Esophagus squamous epithelium (tissue), 5 donors: ENCODE data around the gene MAN2C1. TPM values are rescaled to one million over a fixed set of nuclear protein-coding genes. Genes with fewer than 3 reads are reported as not detected.
A peak's percentile ranks its signal among the peaks of the same experiment; 100 is the strongest.

Experiments used
- DNase-seq: peaks from one replicate; lab custom pipeline; 2025; lab: John Stamatoyannopoulos, UW
- H3K27ac ChIP-seq, 4 donors: fragments of 200-600 bp; sonication (generic); one replicate each; pipeline ENCODE4 v1.5.1; 2016 to 2019; ENCODE audit warnings: mild to moderate bottlenecking in 1 of 4
- H3K27me3 ChIP-seq, 4 donors: fragments of 200-600 bp; sonication (generic); 1 replicate in 3 of 4; 2 replicates in 1 of 4; pipeline versions ENCODE4 v1.5.1 to v1.6.0; 2017 to 2021; ENCODE audit warnings: antibody characterized with exemption in 1 of 4
- H3K36me3 ChIP-seq, 3 donors: fragments of 200-600 bp; sonication (generic); one replicate each; pipeline ENCODE4 v1.5.1; 2016 to 2019
- H3K4me1 ChIP-seq, 3 donors: fragments of 200-600 bp; sonication (generic); one replicate each; pipeline ENCODE4 v1.5.1; 2017 to 2019
- H3K4me3 ChIP-seq, 4 donors: fragments of 200-600 bp; sonication (generic); 1 replicate in 3 of 4; 2 replicates in 1 of 4; pipeline ENCODE4 v1.5.1; 2016 to 2019; ENCODE audit warnings: mild to moderate bottlenecking in 2 of 4, moderate library complexity in 1 of 4
- H3K9me3 ChIP-seq, 3 donors: fragments of 200-600 bp; sonication (generic); one replicate each; pipeline ENCODE4 v1.5.1; 2016 to 2019
- POLR2A ChIP-seq, 4 donors: fragments of 450-650 bp; IDR thresholded peaks; one replicate each; pipeline ENCODE4 v1.6.1; 2017; ENCODE audit warnings: antibody characterized with exemption in 4 of 4, mild to moderate bottlenecking in 4 of 4, moderate library complexity in 3 of 4
- WGBS, 2 donors: methylation state at CpG; one replicate each; pipeline ENCODE4 v1.1.5; 2018; 5-methylcytosine and 5-hydroxymethylcytosine counted together
- intact Hi-C: fragments of 100-400 bp; cut with DNase I; formaldehyde crosslinking; loops from one replicate; pipeline ENCODE4 v1.15.0; 2022
- total RNA-seq, 4 donors: library from RNA; depleted of rRNA; stranded (reverse); fragments of >200 nt; gene quantifications; one replicate each; pipeline ENCODE4 v1.1.0, GENCODE V29; 2016
- TF ChIP-seq, protein P1 (sequence below), 6 experiments: fragments of 450-650 bp in 4 of 6; fragments of 200-600 bp in 2 of 6; sonication (generic) in 2 of 6; IDR thresholded peaks; one replicate each; pipeline ENCODE4 v1.5.1; 2016 to 2019; ENCODE audit warnings: antibody characterized with exemption in 6 of 6, mild to moderate bottlenecking in 4 of 6, moderate library complexity in 4 of 6
- donor health status: DM: yes; HTN: yes; CAD: no.

The MAN2C1 gene
- total RNA-seq, 4 donors from 2014 or later, result 60.3 to 134 (median 83.8) TPM

DNA sequence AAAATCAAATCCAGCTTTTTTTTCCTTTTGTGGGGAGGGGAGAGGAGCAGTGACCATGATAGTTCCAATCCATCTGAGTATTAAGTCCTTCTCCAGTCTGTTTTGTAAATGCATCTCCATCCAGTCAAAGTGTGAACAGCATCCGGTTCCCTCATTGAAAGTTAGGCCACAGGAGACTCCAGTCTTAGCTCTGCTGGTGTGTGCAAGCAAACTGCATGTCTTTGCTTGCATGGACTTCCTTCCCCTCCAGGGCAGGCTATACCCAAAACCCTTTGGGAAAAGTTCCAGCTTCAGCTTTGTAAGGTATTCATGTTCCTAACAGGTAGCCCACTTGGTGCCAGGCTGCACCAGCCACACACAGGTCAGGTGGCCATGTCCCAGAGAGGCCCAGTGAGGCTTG, 3.1 kb upstream of the MAN2C1 start:
- Histone ChIP-seq H3K4me1 (peaks cover 8 to 56% (median 32%) of the 10 kb centered on the region in 3 donors), H3K9me3 (no peaks in the 10 kb centered on the region)
- WGBS, 2 donors, result 25 to 60% methylated on average over 1 of the region's 1 CpG

DNA sequence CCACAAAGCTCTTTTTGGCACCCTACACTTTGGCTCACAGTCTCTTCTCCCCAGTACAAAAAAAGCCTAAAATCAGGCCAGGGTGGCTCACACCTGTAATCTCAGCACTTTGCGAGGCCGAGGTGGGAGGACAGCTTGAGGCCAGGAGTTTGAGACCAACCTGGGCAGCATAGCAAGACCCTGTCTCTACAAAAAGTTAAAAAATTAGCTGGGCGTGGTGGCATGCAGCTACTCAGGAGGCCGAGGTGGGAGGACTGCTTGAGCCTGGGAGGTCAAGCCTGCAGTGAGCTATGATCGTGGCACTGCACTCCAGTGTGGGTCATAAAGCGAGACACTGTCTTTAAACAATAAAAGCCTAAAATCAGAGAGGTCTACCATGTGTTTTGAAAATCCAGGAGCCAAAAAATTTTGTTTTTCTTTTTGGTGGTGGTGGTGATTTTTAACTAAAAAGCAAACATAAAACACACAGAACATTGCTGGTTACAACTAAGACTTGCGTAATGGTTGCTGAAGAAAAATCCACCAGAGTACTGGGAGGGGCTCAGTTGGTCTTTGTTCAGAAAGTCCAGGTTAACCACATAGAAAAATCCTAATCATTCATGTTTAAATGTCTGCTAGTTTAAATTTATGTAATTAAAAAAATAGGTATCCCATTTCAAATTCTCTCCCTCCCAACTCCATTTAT, 1.6 kb upstream of the MAN2C1 start:
- Histone ChIP-seq H3K9me3 (no peaks in the 10 kb centered on the region), H3K4me1 (peaks cover 8 to 56% (median 32%) of the 10 kb centered on the region in 3 donors), H3K27me3 (no peaks in the 10 kb centered on the region), H3K27ac (peak overlapping the region in 3 of 4 donors; percentile 99 to 100 (median 100)), H3K36me3 (peaks cover 21 to 79% (median 38%) of the 10 kb centered on the region in 3 donors), H3K4me3 (no peak overlapping the region)
- DNase-seq, result no peak
- TF ChIP-seq POLR2A (IDR thresholded peaks at IDR 0.05), result no peak
- TF ChIP-seq, protein P1, sequence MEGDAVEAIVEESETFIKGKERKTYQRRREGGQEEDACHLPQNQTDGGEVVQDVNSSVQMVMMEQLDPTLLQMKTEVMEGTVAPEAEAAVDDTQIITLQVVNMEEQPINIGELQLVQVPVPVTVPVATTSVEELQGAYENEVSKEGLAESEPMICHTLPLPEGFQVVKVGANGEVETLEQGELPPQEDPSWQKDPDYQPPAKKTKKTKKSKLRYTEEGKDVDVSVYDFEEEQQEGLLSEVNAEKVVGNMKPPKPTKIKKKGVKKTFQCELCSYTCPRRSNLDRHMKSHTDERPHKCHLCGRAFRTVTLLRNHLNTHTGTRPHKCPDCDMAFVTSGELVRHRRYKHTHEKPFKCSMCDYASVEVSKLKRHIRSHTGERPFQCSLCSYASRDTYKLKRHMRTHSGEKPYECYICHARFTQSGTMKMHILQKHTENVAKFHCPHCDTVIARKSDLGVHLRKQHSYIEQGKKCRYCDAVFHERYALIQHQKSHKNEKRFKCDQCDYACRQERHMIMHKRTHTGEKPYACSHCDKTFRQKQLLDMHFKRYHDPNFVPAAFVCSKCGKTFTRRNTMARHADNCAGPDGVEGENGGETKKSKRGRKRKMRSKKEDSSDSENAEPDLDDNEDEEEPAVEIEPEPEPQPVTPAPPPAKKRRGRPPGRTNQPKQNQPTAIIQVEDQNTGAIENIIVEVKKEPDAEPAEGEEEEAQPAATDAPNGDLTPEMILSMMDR (IDR thresholded peaks at IDR 0.05), result no peak
- intact Hi-C loops, result loop anchor here (10.0 kb wide), 1 partner anchor 75 kb away; no protein-coding TSS in a partner anchor
- 94 to 97% methylated on average over 7 of the region's 7 CpGs for WGBS, 2 donors

More for the DNA sequence above, 3.1 kb upstream of the MAN2C1 start:
- peaks cover 14 to 79% (median 34%) of the 10 kb centered on the region in 3 donors for H3K36me3 ChIP-seq
- H3K27ac ChIP-seq, result peak overlapping the region in 2 of 4 donors; percentile 54 to 55
- intact Hi-C loops, result loop anchor here (10.0 kb wide), 1 partner anchor 73 kb away; no protein-coding TSS in a partner anchor
- no peak for TF ChIP-seq POLR2A (IDR thresholded peaks at IDR 0.05)
- TF ChIP-seq, protein P1 (IDR thresholded peaks at IDR 0.05), result no peak
- H3K4me3 ChIP-seq, result no peak overlapping the region
- no peak for DNase-seq
- no peaks in the 10 kb centered on the region for H3K27me3 ChIP-seq

DNA sequence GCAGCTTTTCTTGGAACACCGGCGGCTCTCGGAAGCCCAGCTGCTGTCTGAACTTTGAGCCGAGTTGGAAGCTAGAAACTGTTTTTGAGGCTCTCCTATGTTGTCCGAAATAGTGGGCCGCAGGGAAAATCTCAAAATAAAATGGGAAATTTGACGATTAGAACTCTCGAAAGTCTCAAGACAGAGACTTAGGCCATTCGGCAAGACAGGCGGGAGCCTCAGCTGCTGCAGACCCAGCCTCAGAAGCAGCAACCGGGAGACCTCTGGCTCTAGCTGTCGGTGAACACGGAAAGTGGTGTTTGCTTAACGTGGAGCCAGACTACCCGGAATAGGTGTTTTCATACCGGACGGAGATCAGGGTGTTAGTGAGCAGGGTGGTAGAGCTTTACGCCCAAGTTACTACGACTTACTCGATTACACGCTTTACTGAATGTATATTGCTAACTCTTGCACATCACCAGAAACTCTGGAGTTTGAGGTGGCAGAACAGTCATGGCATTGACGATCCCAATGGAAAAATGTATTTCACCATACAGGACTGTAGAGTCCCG, 357 bp upstream of the MAN2C1 start:
- Histone ChIP-seq H3K4me1 (peaks cover 8 to 56% (median 32%) of the 10 kb centered on the region in 3 donors), H3K27ac (peak overlapping the region; percentile 98 to 100 (median 100)), H3K27me3 (no peaks in the 10 kb centered on the region), H3K36me3 (peaks cover 21 to 79% (median 30%) of the 10 kb centered on the region in 3 donors), H3K9me3 (no peaks in the 10 kb centered on the region), H3K4me3 (peak overlapping the region; percentile 80 to 100 (median 98))
- WGBS, 2 donors, result 4 to 12% methylated on average over 13 to 17 of the region's 23 CpGs
- intact Hi-C loops, result no loop called here
- DNase-seq, result no peak
- TF ChIP-seq, protein P1 (IDR thresholded peaks at IDR 0.05), result peak in 2 of 6 experiments; percentile 2 to 14
- TF ChIP-seq POLR2A (IDR thresholded peaks at IDR 0.05), result no peak

DNA sequence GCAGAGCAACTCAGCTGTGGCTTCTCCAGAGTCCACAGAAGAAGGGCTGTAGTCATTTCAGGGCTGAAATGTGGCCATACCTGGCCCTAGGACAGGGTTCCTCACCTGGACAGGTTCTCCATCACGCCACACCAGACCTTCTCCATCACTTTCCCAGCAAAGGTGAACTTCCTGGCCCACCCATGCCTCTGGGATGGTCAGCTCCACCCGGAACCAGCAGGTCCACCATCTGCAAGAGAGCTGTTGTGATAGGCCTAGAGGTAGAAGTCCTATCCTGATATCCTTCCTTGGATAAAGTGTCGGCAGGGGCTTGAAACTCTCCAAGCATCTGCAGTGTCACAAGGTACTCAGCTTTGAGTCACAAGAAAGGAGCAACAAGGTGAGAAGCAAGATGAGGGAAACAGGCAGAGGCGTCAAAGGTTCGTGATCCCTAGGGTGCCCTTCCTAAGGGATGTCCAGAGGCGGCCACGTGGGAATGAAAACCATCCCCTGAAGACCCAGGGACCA, 948 bp downstream of the MAN2C1 start:
- no peak for DNase-seq
- H3K4me1 ChIP-seq, result peaks cover 8 to 49% (median 28%) of the 10 kb centered on the region in 3 donors
- intact Hi-C loops, result no loop called here
- H3K9me3 ChIP-seq, result no peaks in the 10 kb centered on the region
- H3K4me3 ChIP-seq, result peak overlapping the region; percentile 80 to 100 (median 98)
- no peaks in the 10 kb centered on the region for H3K27me3 ChIP-seq
- TF ChIP-seq POLR2A (IDR thresholded peaks at IDR 0.05), result no peak
- TF ChIP-seq, protein P1 (IDR thresholded peaks at IDR 0.05), result no peak
- H3K36me3 ChIP-seq, result peaks cover 24 to 79% (median 25%) of the 10 kb centered on the region in 3 donors
- peak overlapping the region; percentile 98 to 100 (median 100) for H3K27ac ChIP-seq
- WGBS, 2 donors, result 25 to 29% methylated on average over 6 to 7 of the region's 7 CpGs

DNA sequence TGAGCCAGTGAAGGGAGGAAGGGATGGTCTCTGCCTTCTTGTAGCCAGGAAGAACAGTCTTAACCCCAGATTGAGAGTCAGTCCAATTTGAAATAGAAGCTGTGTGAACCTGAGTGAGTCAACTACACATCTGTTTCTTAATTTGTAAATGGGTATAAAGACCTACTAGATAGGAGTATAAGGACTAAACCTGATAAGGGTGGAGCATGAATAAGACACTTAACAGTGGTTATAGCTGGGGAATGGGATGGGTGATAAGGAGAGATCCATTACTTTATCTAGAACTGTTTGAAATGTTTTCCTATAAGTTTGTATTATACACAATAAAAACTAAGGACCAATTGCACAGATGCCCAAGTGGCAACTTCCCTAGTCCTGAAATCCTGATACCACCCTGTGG, 1.4 kb downstream of the MAN2C1 start:
- intact Hi-C loops, result no loop called here

More for the DNA sequence above, 1.4 kb downstream of the MAN2C1 start:
- Histone ChIP-seq H3K4me3 (no peak overlapping the region), H3K9me3 (no peaks in the 10 kb centered on the region), H3K27me3 (no peaks in the 10 kb centered on the region), H3K36me3 (peaks cover 24 to 79% (median 25%) of the 10 kb centered on the region in 3 donors), H3K4me1 (peaks cover 8 to 44% (median 26%) of the 10 kb centered on the region in 3 donors), H3K27ac (peak overlapping the region in 3 of 4 donors; percentile 99 to 100 (median 100))
- no peak for DNase-seq
- TF ChIP-seq POLR2A (IDR thresholded peaks at IDR 0.05), result no peak
- TF ChIP-seq, protein P1 (IDR thresholded peaks at IDR 0.05), result no peak
